HG03565 (cell line): Measurements from ENCODE around the gene BCAS3.
"Not testable (repeated sequence)": the region's sequence is repeated elsewhere in the genome, so short reads cannot be mapped to it uniquely, and the experiment has no call there.

Source experiments
- ATAC-seq: cut with Tn5 transposase; IDR thresholded peaks from one replicate; pipeline ENCODE4 v1.9.1; 2021; ENCODE audit warnings: mild to moderate bottlenecking, moderate library complexity; ENCODE audit not compliant: unreplicated experiment

BCAS3 gene

GRCh38 chr17:60744355-60744966 lies 66.8 kb downstream of the BCAS3 start:
- ATAC-seq: no peak

- no peak for ATAC-seq
Observed at GRCh38 chr17:60745544-60745943, 67.9 kb downstream of the BCAS3 start.

- no peak for ATAC-seq
Observed at GRCh38 chr17:60747069-60747808, 69.6 kb downstream of the BCAS3 start.

- ATAC-seq: no peak
Observed at GRCh38 chr17:60748204-60748603, 70.6 kb downstream of the BCAS3 start.

- no peak for ATAC-seq
Observed at GRCh38 chr17:60749050-60749449, 71.4 kb downstream of the BCAS3 start.

GRCh38 chr17:60749708-60750107 lies 72.1 kb downstream of the BCAS3 start:
- no peak for ATAC-seq

- no peak for ATAC-seq
Observed at GRCh38 chr17:60750640-60751039, 73.0 kb downstream of the BCAS3 start.

GRCh38 chr17:60751884-60752283 lies 74.2 kb downstream of the BCAS3 start:
- ATAC-seq: no peak

- no peak for ATAC-seq
Observed at GRCh38 chr17:60752873-60753577, 75.4 kb downstream of the BCAS3 start.

- no peak for ATAC-seq
Observed at GRCh38 chr17:60754057-60754604, 76.5 kb downstream of the BCAS3 start.

GRCh38 chr17:60756798-60757197 lies 79.1 kb downstream of the BCAS3 start:
- not testable (repeated sequence) for ATAC-seq

- ATAC-seq: no peak
Observed at GRCh38 chr17:60757437-60757836, 79.8 kb downstream of the BCAS3 start.

- ATAC-seq: no peak
Observed at GRCh38 chr17:60759756-60760155, 82.1 kb downstream of the BCAS3 start.

GRCh38 chr17:60761301-60761700 lies 83.7 kb downstream of the BCAS3 start:
- ATAC-seq: not testable (repeated sequence)

- no peak for ATAC-seq
Observed at GRCh38 chr17:60766778-60767190, 89.1 kb downstream of the BCAS3 start.

GRCh38 chr17:60767744-60768308 lies 90.2 kb downstream of the BCAS3 start:
- no peak for ATAC-seq

- ATAC-seq: no peak
Observed at GRCh38 chr17:60769327-60769726, 91.7 kb downstream of the BCAS3 start.

GRCh38 chr17:60770946-60771422 lies 93.3 kb downstream of the BCAS3 start:
- no peak for ATAC-seq

- not testable (repeated sequence) for ATAC-seq
Observed at GRCh38 chr17:60771621-60772020, 94.0 kb downstream of the BCAS3 start.

GRCh38 chr17:60773552-60773951 lies 95.9 kb downstream of the BCAS3 start:
- ATAC-seq: no peak

GRCh38 chr17:60781880-60782412 lies 104.3 kb downstream of the BCAS3 start:
- ATAC-seq: no peak
